ENCODE measurements around the gene ATP5F1C.

DNA sequence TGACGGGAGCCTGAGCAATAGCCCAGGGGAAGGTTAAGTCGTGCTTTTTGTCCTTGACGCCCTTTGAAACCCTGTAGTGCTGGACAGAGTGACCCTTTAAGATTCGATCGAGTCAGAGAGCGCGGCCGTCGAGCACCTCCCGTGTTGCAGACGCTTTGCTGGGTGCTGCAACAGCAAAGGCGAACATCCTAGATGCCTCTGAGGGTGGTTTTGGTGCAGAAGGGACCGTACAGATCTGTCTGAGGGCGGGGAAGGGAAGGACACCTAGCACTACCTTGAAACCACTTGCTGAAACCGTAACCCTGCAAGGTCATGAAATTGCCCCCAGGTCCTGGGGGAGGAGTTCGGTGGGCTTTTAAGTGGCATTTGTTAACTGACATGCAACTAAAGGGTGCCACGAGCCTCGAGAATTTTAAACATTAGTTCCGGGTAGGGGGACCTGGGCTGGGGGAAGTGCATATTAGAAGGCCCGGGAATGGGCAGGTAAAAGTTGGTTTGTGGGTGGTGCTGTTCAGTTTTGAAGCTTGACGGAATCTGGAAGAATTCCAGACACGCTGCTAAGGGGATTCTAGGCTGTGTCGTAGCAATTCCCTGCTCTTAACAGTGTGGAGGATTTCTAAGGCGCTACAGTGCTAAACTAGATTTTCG, 786 bp downstream of the ATP5F1C start:
- TF ChIP-seq GATA1 (IDR thresholded peaks at IDR 0.05; ENCODE audit: low read depth, low read length) = no peak
- no peak for TF ChIP-seq POLR2A (IDR thresholded peaks at IDR 0.05; ENCODE audit: low read length)

Data from erythroblast (primary cell).